Embryonic facial prominence (tissue), 1 donor: ENCODE measurements around the gene NOL7.

Source experiments
- DNase-seq: peaks from one replicate; pipeline ENCODE4 v3.0.0-alpha.2; 2016; ENCODE audit errors: extremely low spot score

NOL7 gene

DNA sequence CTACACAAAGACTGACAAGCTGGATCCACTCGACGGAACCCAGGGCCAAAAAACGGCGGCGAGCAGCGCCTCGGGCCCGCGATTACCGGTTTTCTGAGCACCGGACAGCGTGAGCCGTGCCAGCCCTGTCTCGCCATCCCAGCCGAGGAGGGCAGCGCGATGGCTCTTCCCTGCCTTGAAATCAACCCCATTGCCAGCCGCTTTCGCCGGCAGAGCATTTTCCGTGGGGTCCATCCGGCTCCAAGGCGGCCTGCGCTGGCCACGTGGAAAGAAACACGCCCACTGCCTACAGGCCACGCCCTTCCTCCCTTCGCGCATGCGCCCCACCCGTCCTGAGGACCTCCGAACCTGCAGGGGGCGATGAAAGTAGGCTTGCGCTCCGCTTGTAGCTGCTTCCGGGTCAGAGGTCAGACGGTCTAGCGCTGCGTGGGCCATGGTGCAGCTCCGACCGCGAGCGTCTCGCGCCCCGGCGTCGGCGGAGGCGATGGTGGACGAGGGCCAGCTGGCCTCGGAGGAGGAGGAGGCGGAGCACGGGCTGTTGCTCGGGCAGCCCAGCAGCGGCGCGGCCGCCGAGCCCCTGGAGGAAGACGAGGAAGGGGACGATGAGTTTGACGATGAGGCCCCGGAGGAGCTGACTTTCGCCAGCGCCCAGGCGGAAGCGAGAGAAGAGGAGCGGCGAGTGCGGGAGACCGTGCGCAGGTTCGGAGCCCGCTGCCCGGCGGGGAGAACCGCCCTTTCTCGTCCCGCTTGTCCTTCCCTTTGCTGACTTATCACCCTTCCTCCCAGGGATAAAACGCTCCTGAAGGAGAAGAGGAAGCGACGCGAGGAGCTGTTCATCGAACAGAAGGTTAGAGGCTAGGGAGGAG is at the start of gene NOL7:
TSS of gene NOL7 (plus strand) at position 410 of the 866 bp plus-strand sequence. CDS start at position 434, 24 bp downstream.
- peak; percentile 98 for DNase-seq

DNA sequence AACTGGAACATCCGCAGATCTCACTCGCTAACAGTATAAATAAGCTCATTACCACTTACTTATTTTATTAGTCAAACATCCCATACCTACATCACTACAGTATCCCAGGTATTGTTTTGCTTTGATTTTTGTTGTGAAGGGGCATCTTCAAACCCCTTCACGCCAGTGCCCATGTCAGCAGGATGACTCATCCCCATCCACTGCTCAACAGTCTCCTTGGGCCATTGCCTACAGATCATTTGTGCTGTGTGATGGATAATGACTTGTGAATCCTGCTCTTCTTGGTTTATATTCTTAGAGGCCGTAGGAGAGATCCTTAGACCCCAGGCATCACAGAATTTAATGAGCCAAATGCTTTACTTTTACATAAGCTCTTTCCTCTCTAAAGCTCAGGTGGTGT is 49.2 kb upstream of the NOL7 start:
- DNase-seq, result no peak

DNA sequence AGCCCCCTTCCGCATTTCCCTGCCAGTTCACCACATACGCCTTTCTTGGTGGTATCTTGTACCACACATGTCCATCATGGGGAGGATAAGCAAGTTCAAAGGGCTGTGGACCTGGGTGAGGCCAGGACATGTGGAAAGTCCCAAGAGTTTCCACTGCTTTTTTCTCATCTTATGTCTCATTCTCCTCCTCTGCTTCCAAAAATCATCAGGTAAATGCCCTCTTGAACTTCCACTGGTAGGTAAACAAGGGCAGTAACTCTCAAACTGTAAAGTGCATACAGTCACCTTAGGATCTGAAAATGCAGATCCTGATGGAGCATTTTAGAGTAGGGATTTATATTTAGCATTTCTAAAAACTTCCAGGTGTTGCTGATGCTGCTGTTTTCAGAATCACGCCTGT is 48.6 kb upstream of the NOL7 start:
- no peak for DNase-seq

DNA sequence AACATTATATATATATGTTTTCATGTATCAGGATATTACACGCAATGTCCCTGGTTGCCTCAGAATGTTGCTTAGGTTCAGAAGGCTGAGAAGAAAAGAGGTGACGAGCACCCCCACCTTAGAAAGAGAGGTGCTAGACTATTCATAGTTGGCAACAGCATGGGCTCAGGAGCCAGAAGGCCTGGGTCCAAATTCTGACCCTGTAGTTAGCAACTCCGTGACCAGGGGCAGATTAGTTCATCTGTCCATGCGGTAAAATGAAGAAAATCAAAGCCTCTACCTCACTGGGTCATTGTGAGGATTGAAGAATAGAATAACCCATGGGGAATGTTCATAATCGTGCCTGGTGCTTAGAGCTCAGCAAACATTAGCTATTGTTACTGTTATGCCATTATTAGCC is 46.2 kb upstream of the NOL7 start:
- no peak for DNase-seq

DNA sequence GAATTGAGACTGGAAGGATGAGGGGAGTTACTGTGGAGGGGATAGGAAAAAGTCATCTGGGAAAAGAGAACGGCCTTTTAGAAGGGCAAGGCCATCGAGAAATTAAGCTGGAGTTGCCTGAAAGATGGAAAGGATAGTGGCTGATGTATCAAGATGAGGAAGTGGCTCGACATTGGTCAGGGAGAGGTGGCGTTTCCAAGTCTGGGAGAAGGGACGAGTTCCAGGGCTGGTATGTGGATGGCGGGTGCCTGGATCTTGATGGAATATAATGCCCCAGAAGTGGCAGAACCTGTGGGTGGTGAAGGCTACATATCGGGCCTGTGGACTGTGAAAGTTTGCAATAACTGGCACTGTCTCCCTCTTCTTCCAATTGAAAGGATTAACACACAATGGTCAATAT is 42.9 kb upstream of the NOL7 start:
- no peak for DNase-seq

DNA sequence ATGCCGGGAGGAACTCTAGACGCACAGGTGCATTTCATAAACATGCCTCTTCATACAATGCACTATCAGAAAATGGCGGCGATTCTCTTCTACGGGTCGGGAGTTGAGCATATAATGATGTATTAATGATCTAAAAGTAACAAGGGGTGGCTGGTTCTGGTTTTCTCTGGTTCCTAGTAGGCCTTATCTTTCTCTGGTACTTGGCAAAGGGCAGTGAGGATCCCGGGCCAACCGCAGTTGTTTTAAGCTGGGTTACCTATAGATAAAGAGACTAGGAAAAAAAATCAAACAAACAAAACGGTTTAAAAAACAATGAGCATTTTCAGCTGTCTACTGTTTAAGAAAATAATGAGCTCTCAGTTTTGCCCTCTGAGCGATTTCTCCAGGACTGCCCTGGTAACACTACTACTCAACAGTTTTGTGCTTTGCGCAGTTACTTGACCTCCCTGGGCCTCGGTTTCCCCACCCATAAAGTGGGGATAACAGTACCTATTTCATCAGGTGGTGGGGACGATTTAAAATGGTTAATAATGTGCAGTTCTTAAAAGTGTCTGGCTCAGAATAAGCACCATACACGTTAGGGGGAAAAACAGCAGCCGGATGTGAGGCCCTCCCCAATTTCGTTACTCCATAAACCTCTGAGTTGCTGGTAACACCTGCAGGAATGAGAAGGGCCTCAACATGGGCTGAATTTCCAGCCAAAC is 42.0 kb upstream of the NOL7 start:
- DNase-seq, result no peak

DNA sequence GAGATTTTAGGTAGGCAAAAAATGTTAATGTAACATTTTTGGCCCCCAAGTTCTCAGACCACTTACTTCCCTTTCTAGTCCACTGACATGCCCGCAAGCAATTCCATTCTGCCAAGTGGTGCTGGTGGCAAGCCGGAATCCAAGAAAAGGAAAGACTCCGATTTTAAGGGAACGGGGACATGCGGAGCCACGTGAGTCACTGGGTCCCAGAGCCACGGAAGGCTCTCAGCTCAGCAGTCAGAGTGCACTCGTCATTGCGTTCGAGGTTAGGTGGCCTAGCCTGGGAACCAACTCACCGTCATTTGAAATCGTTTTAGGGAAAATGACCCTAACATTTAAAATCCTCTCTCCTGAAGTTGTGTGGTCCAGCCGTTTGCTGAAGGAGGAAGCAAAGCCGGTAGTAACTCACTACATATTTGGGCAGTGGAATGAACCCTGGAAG is 41.4 kb upstream of the NOL7 start:
- DNase-seq, result no peak

DNA sequence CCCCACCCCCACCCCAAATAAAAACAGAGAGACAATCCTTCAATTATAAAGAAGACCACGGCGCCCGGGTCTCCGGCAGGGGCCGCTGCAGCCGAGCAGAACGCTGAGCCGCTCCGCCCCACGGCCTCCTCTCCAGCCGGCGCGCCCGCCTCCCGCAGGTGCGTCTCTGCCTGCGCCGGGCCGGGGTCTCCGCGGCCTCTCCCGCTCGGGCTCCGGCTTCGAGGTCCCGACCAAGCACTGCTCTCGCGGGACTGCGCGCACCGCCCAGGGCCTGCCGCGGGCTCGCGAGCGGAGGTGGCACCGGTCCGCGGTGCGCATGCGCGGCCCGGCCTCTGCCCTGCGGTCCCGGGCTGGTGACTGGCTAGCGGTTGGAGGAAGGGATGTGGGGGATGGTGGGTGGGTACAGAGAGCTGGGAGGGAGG is 41.0 kb upstream of the NOL7 start:
- peak; percentile 90 for DNase-seq

DNA sequence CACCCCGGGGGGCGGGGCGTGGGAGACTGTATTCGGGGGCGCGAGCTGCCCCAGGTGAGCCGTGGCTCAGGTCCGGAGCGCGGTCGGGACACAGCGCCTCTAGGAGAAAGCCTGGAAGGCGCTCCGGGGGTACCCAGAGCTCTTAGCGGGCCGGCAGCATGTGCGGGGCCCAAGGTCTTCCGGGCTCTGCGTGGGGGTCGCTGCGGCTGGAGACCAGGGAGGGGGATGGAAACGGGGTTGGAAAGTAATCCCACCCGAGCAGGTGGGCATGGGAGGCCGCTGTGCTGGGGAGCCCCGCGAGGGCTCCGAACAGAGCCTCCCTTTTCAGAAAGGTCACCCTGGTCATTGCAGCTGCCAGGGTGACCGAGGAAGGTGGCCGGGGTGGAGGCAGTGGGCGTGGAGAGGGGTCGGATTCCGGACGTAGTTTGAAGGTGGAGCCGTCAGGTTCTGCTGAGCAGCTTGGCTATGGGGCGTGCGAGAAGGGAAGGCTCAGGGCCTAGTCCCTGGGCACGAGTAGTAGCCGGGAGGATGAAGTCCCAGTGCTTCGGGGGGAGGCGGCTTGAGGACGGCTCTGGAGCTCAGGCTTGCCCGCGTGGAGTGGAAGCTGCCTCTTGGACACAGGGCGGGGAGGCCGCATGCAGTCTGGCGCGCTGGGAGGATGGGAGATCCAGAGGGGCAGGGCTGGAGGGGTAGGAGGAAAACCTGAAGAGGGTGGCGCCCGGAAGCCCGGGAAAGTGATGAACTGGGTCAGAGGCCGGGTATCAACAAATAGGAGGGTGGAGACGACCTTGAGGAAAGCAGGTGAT is 40.4 kb upstream of the NOL7 start, which contains the start of gene SIRT5:
TSS of gene SIRT5 (plus strand) at position 31 of the 806 bp plus-strand sequence. CDS start 9,510 bp downstream, outside the sequence.
- DNase-seq, result peak; percentile 52

DNA sequence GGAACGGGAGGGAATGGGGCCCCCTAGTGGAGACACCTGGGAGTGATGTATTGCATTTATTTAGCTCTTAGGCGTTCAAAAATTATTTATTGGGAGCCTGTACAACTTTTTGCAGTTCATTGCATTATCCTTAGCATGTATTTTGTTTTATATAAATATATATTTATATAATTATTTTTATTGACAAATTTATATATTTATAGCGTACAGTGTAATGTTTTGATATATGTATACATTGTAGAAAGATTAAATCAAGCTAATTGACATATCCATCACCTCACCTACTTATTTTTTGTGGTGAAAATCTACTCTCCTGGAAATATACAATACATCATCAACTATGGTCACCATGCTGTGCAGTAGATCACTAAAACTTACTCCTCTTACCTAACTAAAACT is 39.8 kb upstream of the NOL7 start:
- DNase-seq, result no peak

DNA sequence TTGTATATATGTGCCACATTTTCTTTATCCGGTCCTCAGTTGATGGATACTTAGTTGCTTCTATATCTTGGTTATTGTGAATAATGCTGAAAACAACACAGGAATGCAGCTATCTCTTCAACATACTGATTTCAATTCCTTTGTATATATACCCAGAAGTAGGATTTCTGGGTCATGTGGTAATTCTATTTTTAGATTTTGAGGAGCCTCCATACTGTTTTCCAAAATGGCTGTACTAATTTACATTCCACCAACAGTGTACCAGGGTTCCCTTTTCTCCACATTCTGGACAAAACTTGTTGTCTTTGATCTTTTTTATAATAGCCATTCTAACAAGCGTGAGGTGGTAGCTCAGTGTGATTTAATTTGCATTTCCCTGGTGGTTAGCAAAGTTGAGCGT is 39.1 kb upstream of the NOL7 start:
- DNase-seq, result no peak

DNA sequence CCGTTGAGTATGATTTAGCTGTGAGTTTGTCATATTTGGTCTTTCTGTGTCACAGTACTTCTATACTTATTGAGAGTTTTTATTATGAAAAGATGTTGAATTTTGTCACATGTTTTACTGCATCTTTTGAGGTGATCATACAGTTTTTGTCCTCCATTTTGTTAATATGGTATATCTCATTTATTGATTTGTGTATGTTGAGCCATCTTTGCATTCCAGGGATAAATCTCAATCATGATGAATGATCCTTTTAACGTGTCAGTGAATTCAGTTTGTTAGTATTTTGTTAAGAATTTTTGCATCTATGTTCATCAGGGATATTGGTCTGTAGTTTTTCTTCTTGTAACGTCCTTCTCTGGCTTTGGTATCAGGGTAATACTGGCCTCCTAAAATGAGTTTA is 37.2 kb upstream of the NOL7 start:
- no peak for DNase-seq

DNA sequence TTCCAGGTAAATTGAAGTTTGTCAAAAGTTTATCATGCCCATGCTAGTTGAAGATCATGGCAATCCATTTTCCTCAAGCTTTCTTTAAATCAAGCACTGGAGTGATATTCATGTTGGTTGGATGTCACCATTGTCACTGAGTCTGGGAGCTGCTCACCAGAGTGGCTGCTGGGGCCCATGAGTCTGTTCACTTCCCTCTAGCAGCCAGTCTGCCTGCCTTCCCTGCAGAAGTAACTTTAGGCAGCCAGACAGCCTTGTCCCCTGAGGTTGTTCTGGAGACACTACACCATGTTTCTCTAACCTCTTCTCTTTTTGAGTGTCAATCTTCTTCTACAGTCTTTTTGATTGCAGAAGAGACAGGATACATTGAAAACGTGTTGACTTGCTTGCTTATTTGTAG is 35.2 kb upstream of the NOL7 start:
- no peak for DNase-seq

DNA sequence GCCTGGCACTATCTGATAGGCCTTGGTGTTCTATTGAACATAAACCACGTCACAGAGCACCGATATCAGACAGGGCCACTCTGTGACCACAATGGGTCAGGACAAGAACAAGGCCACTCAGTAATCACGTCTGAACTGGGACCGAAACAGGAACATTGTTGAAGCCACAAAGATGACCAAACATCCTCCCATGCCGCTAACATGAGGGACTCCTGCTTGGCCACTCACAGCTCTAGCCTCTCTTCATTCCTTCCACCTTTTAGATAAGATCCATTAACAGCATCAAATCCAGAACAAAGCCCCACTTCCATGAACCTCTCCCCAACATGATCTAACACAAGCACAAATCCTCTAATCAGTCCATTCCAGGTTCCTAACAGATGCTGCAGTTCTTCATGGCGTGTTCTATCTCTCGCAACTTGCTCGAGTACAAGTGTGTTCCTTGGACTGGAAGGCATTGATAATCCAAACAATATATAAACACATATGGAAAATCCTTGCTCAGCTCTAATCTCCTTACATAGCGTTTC is 33.4 kb upstream of the NOL7 start:
- DNase-seq, result no peak

DNA sequence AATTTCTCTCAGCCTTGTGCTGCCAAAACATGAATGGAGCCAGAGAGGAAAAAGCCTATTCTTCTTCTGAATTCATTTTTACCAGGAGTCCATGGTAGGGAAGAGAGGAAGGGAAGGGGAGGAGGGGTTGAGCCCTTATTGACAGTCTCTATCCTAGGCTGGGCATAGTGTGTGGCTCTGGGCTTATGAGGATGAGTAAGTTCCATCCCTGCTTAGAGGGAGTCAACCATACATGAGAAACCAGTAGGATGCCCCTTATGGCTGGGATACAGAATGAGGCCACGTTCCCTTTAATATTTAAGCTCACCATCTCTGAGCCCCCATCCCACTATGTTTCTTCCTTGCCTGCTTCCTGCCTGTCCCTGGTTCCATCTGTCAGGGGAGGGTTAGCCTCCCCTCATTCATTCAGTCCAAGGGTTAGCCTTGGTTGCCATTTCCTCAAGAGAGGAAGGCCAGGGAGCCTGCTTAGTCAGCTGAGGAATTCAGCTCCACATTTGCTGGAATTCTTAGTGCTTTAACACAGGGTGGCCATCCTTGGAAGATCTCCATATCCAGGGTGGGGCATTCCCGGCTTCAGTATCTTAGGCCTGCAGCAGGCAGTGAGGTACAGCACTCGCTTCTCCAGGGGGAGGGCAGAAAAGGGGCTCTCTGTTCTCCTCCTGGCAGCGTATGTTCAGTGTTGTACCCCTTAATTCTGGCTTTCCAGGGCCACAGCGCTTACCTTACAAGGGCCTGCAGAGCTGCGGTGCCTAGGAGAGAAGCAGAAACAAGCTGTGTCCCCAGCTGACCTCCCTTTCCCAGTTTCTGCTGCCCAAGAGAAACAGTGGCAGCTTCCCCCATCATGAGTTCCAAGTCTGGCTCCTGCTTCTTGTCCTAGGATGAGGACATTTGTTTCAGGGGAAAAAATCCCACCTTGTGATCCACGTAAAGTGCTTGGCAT is 28.3 kb upstream of the NOL7 start:
- DNase-seq, result no peak

DNA sequence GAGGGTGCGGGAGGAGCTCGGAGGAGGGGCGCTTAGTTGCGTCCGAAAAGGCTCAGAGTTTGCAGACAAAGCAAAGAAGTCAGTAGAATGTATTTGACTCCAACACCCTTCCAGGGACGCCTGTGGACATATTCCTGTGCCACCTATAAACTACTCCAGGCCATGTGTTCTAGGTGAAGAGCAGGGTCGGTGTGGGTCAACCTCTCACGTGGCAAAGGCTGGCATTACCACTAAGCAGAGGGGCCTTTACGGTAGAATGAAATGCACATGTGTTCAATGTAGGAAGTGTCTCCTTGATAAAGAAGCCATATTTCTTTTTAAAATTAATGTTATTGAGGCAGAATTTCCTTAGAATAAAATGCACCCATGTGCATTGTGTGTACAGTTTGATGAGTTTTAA is 25.3 kb upstream of the NOL7 start:
- no peak for DNase-seq

DNA sequence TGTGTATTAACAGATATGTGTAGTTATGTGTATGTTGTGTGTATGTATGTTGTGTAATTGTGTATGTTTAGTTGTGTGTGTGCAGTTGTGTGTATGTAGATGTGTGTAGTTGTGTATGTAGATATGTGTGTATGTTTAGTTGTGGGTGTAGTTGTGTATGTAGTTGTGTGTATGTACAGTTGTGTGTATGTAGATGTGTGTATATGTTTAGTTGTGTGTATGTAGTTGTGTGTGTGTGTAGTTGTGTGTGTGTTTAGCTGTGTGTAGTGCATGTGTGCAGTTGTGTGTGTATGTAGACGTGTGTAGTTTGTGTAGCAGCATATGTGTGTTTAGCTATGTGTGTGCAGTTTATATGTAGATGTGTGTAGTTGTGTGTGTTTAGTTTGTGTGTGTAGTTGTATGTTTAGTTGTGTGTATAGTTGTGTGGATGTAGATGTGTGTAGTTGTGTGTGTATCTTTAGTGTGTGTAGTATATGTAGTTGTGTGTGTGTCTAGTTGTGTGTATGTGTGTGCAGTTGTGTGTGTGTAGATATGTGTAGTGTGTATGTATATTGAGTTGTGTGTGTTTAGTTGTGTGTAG is 24.5 kb upstream of the NOL7 start:
- DNase-seq, result no peak

DNA sequence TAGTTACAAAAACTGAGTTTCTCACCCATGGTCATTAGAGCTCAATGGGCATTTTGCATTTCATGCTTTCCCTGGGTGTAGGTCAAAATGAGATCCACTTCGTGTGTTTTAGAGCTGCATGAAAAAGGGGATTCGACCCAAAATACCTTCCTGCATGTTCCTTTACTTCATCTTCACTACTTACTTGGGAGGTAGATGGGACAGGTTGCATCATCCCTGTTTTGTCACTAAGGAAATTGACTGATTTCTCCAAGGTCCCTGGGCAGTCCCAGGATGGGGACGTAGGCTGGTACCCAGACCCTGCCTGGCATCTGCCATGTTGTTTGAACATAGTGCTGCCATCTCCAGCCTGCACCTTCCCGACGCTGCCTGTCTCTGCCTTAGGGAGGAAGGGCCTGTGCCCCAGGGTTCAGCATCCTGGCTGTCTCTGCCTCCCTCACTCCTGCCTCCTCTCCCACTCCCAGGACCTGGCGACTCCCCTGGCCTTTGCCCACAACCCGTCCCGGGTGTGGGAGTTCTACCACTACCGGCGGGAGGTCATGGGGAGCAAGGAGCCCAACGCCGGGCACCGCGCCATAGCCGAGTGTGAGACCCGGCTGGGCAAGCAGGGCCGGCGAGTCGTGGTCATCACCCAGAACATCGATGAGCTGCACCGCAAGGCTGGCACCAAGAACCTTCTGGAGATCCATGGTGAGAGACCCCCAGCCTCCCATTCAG is 23.8 kb upstream of the NOL7 start:
- no peak for DNase-seq

DNA sequence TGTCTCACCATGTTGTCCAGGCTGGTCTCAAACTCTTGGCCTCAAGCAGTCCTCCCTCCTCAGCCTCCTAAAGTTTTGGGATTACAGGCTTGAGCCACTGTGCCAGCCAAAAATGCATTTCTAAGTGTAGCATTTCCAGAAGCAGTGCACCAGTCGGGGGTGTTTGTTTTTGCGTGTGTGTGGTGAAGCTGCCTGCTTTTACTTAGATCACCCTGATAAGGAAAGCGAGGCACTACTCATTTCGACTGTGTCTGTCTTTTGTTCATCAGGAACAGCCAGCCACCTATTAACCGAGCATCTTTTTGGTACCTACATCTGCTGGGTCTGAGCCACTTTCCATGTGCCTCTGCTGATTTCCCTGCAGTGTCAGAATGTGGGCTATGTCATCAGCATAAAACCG is 22.0 kb upstream of the NOL7 start:
- DNase-seq, result no peak

DNA sequence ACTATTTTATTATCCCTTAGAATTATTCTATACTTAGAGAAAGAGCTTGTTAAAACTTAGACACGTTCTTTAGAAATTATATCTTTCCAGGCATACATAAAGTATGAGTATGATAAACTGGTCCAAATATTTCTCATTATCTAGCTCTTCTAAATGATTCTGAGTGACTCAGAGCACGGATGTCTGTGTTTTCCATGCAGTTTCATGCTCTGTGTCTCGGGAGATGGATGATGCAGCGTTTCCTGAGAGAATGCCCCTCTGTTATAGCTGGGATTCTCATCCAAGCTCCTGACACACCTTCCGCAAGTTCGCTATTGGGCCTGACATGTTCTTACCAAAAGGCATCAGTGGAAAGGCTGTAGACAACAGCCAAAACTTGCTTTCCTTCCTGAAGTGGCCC is 21.4 kb upstream of the NOL7 start:
- DNase-seq, result no peak
